HepG2 (cell line): ENCODE data around the gene HARS2. TPM values are rescaled to one million over a fixed set of nuclear protein-coding genes. Genes with fewer than 3 reads are reported as not detected.
"Not testable (repeated sequence)": the region's sequence is repeated elsewhere in the genome, so short reads cannot be mapped to it uniquely, and the experiment has no call there.

Source experiments
- ATAC-seq: fragments of 200-7000 bp; cut with Tn5 transposase; 3 replicates; pipeline ENCODE4 v1.9.1; 2020; ENCODE audit warnings: mild to moderate bottlenecking, moderate library complexity
- BruUV-seq: library from RNA; stranded (reverse); fragments of 400-500 nt; replicated peaks from 2 replicates; lab custom pipeline; 2021; lab: Mats Ljungman, UMichigan
- CTCF ChIA-PET: fragments of 300-600 bp; formaldehyde crosslinking; extraction: SDS; loops from one replicate; lab custom pipeline; 2021; ENCODE audit warnings: low total read pairs, inconsistent platforms, low intra/inter-chr PET ratio; lab: Yijun Ruan, JAX
- POLR2A ChIA-PET: fragments of 350-600 bp; sonication (Branson Sonifier 250); formaldehyde crosslinking; loops from one replicate; lab custom pipeline; 2020; ENCODE audit warnings: antibody characterized with exemption, inconsistent platforms; lab: Yijun Ruan, JAX
- DNase-seq: peaks from one replicate; pipeline ENCODE4 v3.0.0-alpha.2; 2015; ENCODE audit warnings: low spot score
- FAIRE-seq: peaks from 3 replicates; lab custom pipeline; 2011; peaks lifted over from hg19 to GRCh38; lab: Jason Lieb, UNC
- H2AFZ ChIP-seq: one replicate; pipeline ENCODE4 v1.6.1; 2011; ENCODE audit warnings: low read length, inconsistent platforms
- H3K27ac ChIP-seq: fragments of 300-600 bp; 3 replicates; pipeline ENCODE4 v1.8.0; 2011; ENCODE audit warnings: mixed run types, mild to moderate bottlenecking, mixed read lengths, low read length, inconsistent platforms; ENCODE audit not compliant: insufficient read depth; ENCODE audit errors: extremely low read length
- H3K27me3 ChIP-seq, 2 experiments: fragments of 200-600 bp in 1 of 2; 2 replicates in 1 of 2; 3 replicates in 1 of 2; pipeline versions ENCODE4 v1.6.0 to v1.8.0; 2011; ENCODE audit warnings: low read length in 2 of 2, mild to moderate bottlenecking in 2 of 2, moderate library complexity in 2 of 2, inconsistent platforms in 1 of 2; ENCODE audit not compliant: insufficient read depth in 2 of 2, control insufficient read depth in 1 of 2
- H3K36me3 ChIP-seq, 2 experiments: fragments of 200-600 bp in 1 of 2; replicated peaks in 1 of 2; 2 replicates in 1 of 2; 3 replicates in 1 of 2; pipeline versions ENCODE4 v1.5.1 to v1.8.0; 2011; ENCODE audit warnings: low read length in 2 of 2, inconsistent platforms in 1 of 2; ENCODE audit not compliant: insufficient read depth in 2 of 2, control insufficient read depth in 1 of 2
- H3K4me1 ChIP-seq: 2 replicates; pipeline ENCODE4 v1.5.1; 2012; ENCODE audit warnings: low read length, inconsistent platforms; ENCODE audit not compliant: insufficient read depth
- H3K4me2 ChIP-seq: 2 replicates; pipeline ENCODE4 v1.6.0; 2011; ENCODE audit warnings: low read depth, low read length, inconsistent platforms
- H3K4me3 ChIP-seq, 3 experiments: fragments of 200-600 bp in 1 of 3; sonication (generic), shearing (Covaris generic) in 1 of 3; replicated peaks in 1 of 3; 2 replicates each; pipeline ENCODE4 v1.5.1; 2011 to 2016; ENCODE audit warnings: low read length in 3 of 3, inconsistent platforms in 2 of 3, low read depth in 2 of 3, mild to moderate bottlenecking in 2 of 3, control low read depth in 1 of 3, mixed read lengths in 1 of 3; ENCODE audit not compliant: insufficient read depth in 1 of 3
- H3K79me2 ChIP-seq: one replicate; pipeline ENCODE4 v1.6.1; 2011; ENCODE audit warnings: low read length, inconsistent platforms; ENCODE audit not compliant: insufficient read depth
- H3K9ac ChIP-seq: 2 replicates; pipeline ENCODE4 v1.6.0; 2011; ENCODE audit warnings: mild to moderate bottlenecking, low read depth, low read length, inconsistent platforms; ENCODE audit not compliant: insufficient read depth
- H3K9me3 ChIP-seq: 2 replicates; pipeline ENCODE4 v1.5.1; 2012; ENCODE audit warnings: mild to moderate bottlenecking, low read length
- H4K20me1 ChIP-seq: 2 replicates; pipeline ENCODE4 v1.6.0; 2011; ENCODE audit warnings: inconsistent platforms, mild to moderate bottlenecking, low read length, moderate library complexity; ENCODE audit not compliant: insufficient read depth
- ATF4 ChIP-seq, 2 experiments: fragments of 450-650 bp in 1 of 2; sonication (generic) in 1 of 2; formaldehyde crosslinking; IDR thresholded peaks; 2 replicates each; pipeline versions ENCODE4 v1.5.0 to v1.8.0; 2020 to 2022; ENCODE audit warnings: mild to moderate bottlenecking in 1 of 2, missing genetic modification reagents in 1 of 2
- CBFB ChIP-seq: sonication (generic); formaldehyde crosslinking; IDR thresholded peaks from 2 replicates; pipeline ENCODE4 v1.4.0; 2020; ENCODE audit warnings: missing genetic modification reagents
- EP300 ChIP-seq, 3 experiments: sonication (generic) in 1 of 3; formaldehyde crosslinking in 1 of 3; IDR thresholded peaks; 2 replicates each; pipeline versions ENCODE4 v1.5.1 to v1.6.1; 2011 to 2020; ENCODE audit warnings: low read depth in 2 of 3, low read length in 2 of 3, borderline replicate concordance in 1 of 3, improper control_type of control experiment in 1 of 3, mild to moderate bottlenecking in 1 of 3, missing genetic modification reagents in 1 of 3, moderate library complexity in 1 of 3
- FOXJ3 ChIP-seq: sonication (generic); formaldehyde crosslinking; IDR thresholded peaks from 2 replicates; pipeline ENCODE4 v1.4.0; 2020; ENCODE audit warnings: missing genetic modification reagents, mild to moderate bottlenecking, borderline replicate concordance
- GATAD1 ChIP-seq: IDR thresholded peaks from 2 replicates; pipeline ENCODE4 v1.6.1; 2016; ENCODE audit warnings: missing genetic modification reagents, missing compliant biosample characterization
- HOXA5 ChIP-seq: sonication (generic); formaldehyde crosslinking; IDR thresholded peaks from 2 replicates; pipeline ENCODE4 v1.4.0; 2020; ENCODE audit warnings: missing genetic modification reagents
- IRF2 ChIP-seq: IDR thresholded peaks from 2 replicates; pipeline ENCODE4 v1.6.1; 2018; ENCODE audit warnings: missing genetic modification reagents, missing compliant biosample characterization
- KLF12 ChIP-seq: sonication (generic); formaldehyde crosslinking; IDR thresholded peaks from 2 replicates; pipeline ENCODE4 v1.4.0; 2020; ENCODE audit warnings: missing genetic modification reagents, borderline replicate concordance
- NFKB2 ChIP-seq: sonication (generic); formaldehyde crosslinking; IDR thresholded peaks from 2 replicates; pipeline ENCODE4 v1.4.0; 2020; ENCODE audit warnings: missing genetic modification reagents, borderline replicate concordance
- NR0B2 ChIP-seq: sonication (generic); formaldehyde crosslinking; IDR thresholded peaks from 2 replicates; pipeline ENCODE4 v1.4.0; 2020; ENCODE audit warnings: mild to moderate bottlenecking, missing genetic modification reagents
- SATB2 ChIP-seq: sonication (generic); formaldehyde crosslinking; IDR thresholded peaks from 2 replicates; pipeline ENCODE4 v1.5.0; 2020; ENCODE audit warnings: missing genetic modification reagents
- SMARCC2 ChIP-seq: fragments of 450-650 bp; IDR thresholded peaks from 2 replicates; pipeline ENCODE4 v1.6.1; 2017; ENCODE audit warnings: antibody characterized with exemption, mild to moderate bottlenecking
- ZNF331 ChIP-seq: sonication (generic); formaldehyde crosslinking; IDR thresholded peaks from 2 replicates; pipeline ENCODE4 v1.4.0; 2020; ENCODE audit warnings: missing genetic modification reagents
- ZNF460 ChIP-seq: sonication (generic); formaldehyde crosslinking; IDR thresholded peaks from 2 replicates; pipeline ENCODE4 v1.5.1; 2020; ENCODE audit warnings: missing genetic modification reagents, mild to moderate bottlenecking, borderline replicate concordance
- ZNF614 ChIP-seq: IDR thresholded peaks from 2 replicates; pipeline ENCODE4 v1.6.1; 2018; ENCODE audit warnings: missing biosample characterization, missing genetic modification reagents, inconsistent platforms, borderline replicate concordance
- WGBS: methylation state at CpG from one replicate; pipeline ENCODE4 v1.1.6; 2017; ENCODE audit warnings: low lambda C conversion rate; 5-methylcytosine and 5-hydroxymethylcytosine counted together
- in situ Hi-C: cut with HindIII; loops from 2 replicates; pipeline ENCODE4 v1.10.0; 2017; ENCODE audit warnings: low pct_unique_long_range_greater_than_20kb; ENCODE audit not compliant: extremely low pct_ligation_motif_present
- intact Hi-C: fragments of 100-400 bp; cut with micrococcal nuclease; formaldehyde crosslinking; loops from one replicate; pipeline ENCODE4 v1.10.0; 2022; ENCODE audit not compliant: unreplicated experiment
- polyA plus RNA-seq, 8 experiments: library from polyadenylated mRNA; depleted of rRNA in 3 of 8; stranded (reverse) in 7 of 8; unstranded in 1 of 8; fragments of >200 nt; fragmentation: Illumina TruSeq in 4 of 8; extraction: Trizol in 4 of 8; gene quantifications; 2 replicates each; pipeline versions ENCODE4 v1.2.1 to v1.2.3, GENCODE V29; 2011 to 2016; ENCODE audit warnings: low read depth in 4 of 8, missing spikeins in 1 of 8, mixed read lengths in 1 of 8; ENCODE audit not compliant: insufficient read depth in 1 of 8
- total RNA-seq, 5 experiments: library from RNA; depleted of rRNA; stranded (reverse); fragments of >200 nt; fragmentation: Illumina TruSeq; extraction: Trizol; gene quantifications; 2 replicates each; pipeline ENCODE4 v1.2.3, GENCODE V29; 2016; ENCODE audit warnings: low read depth in 1 of 5

HARS2 gene
- total and polyA plus RNA-seq, 2 of the 13 experiments (the other 11 are each of a cell fraction or from before 2014, with no cell fraction given): 17.9 to 25.8 TPM

- ATAC-seq: not testable (repeated sequence)
Measured at GRCh38 chr5:140721395-140721794, 30.1 kb downstream of the HARS2 start.

GRCh38 chr5:140725799-140726471, 34.7 kb downstream of the HARS2 start:
- CTCF ChIA-PET: no interaction called here
- DNase-seq (peak; percentile 92), FAIRE-seq (peak; percentile 89), ATAC-seq (peak; percentile 97)
- in situ Hi-C loops (loop anchor here (10.0 kb wide), 1 partner anchor 161 kb away; the partner anchor contains the start of genes APBB3 and SLC35A4), intact Hi-C loops (loop anchor here (5.0 kb wide), 1 partner anchor 179 kb away; the partner anchor contains the start of gene EIF4EBP3)
- 1% methylated on average over 19 of the region's 23 CpGs for WGBS
- POLR2A ChIA-PET: interaction anchor here (0.7 to 1.7 kb wide), 16 partner anchors 15 to 1088 kb away, joined by 3 to 8 read pairs (median 4); partner anchors contain the start of genes APBB3, EIF4EBP3, HARS1 and HARS2
- Histone ChIP-seq H3K27ac (peak overlapping the region; percentile 33), H3K4me2 (peak overlapping the region; percentile 78), H3K79me2 (no peaks in the 10 kb centered on the region), H3K4me1 (peaks cover 22% of the 10 kb centered on the region), H3K9me3 (no peaks in the 10 kb centered on the region), H2AFZ (peak overlapping the region; percentile 80), H3K36me3 (no peaks in the 10 kb centered on the region), H4K20me1 (no peaks in the 10 kb centered on the region), H3K9ac (peak overlapping the region; percentile 65), H3K4me3 (peak overlapping the region; percentile 64 to 74 (median 68)), H3K27me3 (no peaks in the 10 kb centered on the region)
- no TSS peak for BruUV-seq
- TF ChIP-seq FOXJ3: peak; percentile 60; the same call in 1 of the 2 replicates
- TF ChIP-seq ATF4 (CRISPR knock-in tag; IDR thresholded peaks at IDR 0.05): peak in 1 of 2 experiments; percentile 61; a peak in 1 of 4 replicates
- TF ChIP-seq IRF2 (CRISPR knock-in tag): peak; percentile 81
- peak; percentile 55; the same call in 1 of the 2 replicates for TF ChIP-seq SATB2 (CRISPR knock-in tag)
- peak in 1 of 2 experiments; percentile 23; a peak in 1 of 4 replicates for TF ChIP-seq EP300 (IDR thresholded peaks at IDR 0.05; ENCODE audit: low read depth in 2 of 2, low read length in 2 of 2)
- no peak for TF ChIP-seq EP300 (CRISPR knock-in tag; IDR thresholded peaks at IDR 0.05; ENCODE audit: borderline replicate concordance)
- TF ChIP-seq KLF12 (CRISPR knock-in tag): no peak
- TF ChIP-seq ZNF331 (CRISPR knock-in tag): peak; percentile 80; the same call in 1 of the 2 replicates
- TF ChIP-seq NFKB2: no peak
- no peak for TF ChIP-seq SMARCC2
- no peak for TF ChIP-seq NR0B2 (CRISPR knock-in tag)
- peak; percentile 80; the same call in 1 of the 2 replicates for TF ChIP-seq HOXA5 (CRISPR knock-in tag)
- no peak; the same call in 1 of the 2 replicates for TF ChIP-seq ZNF460 (CRISPR knock-in tag)
- TF ChIP-seq ZNF614 (CRISPR knock-in tag): peak; percentile 81
- peak; percentile 64 for TF ChIP-seq GATAD1 (CRISPR knock-in tag)
- peak; percentile 66; the same call in 1 of the 2 replicates for TF ChIP-seq CBFB (CRISPR knock-in tag)

More at GRCh38 chr5:140721395-140721794, 30.1 kb downstream of the HARS2 start:
- H3K4me3 ChIP-seq, CTCF ChIA-PET, intact Hi-C loops, H4K20me1 ChIP-seq, H3K9me3 ChIP-seq, H3K9ac ChIP-seq, H2AFZ ChIP-seq, H3K79me2 ChIP-seq, DNase-seq, H3K27ac ChIP-seq, H3K36me3 ChIP-seq, H3K27me3 ChIP-seq, FAIRE-seq, BruUV-seq: not testable (repeated sequence)
- POLR2A ChIA-PET: interaction anchor here (0.7 kb wide), 1 partner anchor 319 kb away, joined by 4 read pairs; no protein-coding TSS in a partner anchor
- in situ Hi-C loops: loop anchor here (10.0 kb wide), 1 partner anchor 157 kb away; the partner anchor contains the start of genes APBB3 and SLC35A4
- WGBS: 34% methylated on average over 5 of the region's 5 CpGs
- Histone ChIP-seq H3K4me1 (peaks cover 29% of the 10 kb centered on the region), H3K4me2 (peak overlapping the region; percentile 12; the same call in 1 of the 2 replicates)
